Prostate gland (tissue), 2 donors: Measurements from ENCODE around the gene SEPTIN5.

ENCODE experiments used
- POLR2A ChIP-seq: fragments of 450-650 bp; IDR thresholded peaks from one replicate; pipeline ENCODE4 v1.6.1; 2016; ENCODE audit warnings: antibody characterized with exemption, mild to moderate bottlenecking
- POLR2AphosphoS5 ChIP-seq: sonication (generic); formaldehyde crosslinking; IDR thresholded peaks from one replicate; pipeline ENCODE4 v1.6.1; 2017; ENCODE audit warnings: antibody characterized with exemption
- TF ChIP-seq, protein P1 (sequence below), 4 experiments: fragments of 200-600 bp in 2 of 4; fragments of 450-650 bp in 2 of 4; sonication (generic) in 2 of 4; IDR thresholded peaks; 1 replicate in 3 of 4; 2 replicates in 1 of 4; pipeline ENCODE4 v1.5.1; 2016 to 2019; ENCODE audit warnings: antibody characterized with exemption in 4 of 4, mild to moderate bottlenecking in 2 of 4, moderate library complexity in 2 of 4

- TF ChIP-seq, protein P1, sequence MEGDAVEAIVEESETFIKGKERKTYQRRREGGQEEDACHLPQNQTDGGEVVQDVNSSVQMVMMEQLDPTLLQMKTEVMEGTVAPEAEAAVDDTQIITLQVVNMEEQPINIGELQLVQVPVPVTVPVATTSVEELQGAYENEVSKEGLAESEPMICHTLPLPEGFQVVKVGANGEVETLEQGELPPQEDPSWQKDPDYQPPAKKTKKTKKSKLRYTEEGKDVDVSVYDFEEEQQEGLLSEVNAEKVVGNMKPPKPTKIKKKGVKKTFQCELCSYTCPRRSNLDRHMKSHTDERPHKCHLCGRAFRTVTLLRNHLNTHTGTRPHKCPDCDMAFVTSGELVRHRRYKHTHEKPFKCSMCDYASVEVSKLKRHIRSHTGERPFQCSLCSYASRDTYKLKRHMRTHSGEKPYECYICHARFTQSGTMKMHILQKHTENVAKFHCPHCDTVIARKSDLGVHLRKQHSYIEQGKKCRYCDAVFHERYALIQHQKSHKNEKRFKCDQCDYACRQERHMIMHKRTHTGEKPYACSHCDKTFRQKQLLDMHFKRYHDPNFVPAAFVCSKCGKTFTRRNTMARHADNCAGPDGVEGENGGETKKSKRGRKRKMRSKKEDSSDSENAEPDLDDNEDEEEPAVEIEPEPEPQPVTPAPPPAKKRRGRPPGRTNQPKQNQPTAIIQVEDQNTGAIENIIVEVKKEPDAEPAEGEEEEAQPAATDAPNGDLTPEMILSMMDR (IDR thresholded peaks at IDR 0.05), result no peak
- TF ChIP-seq POLR2A (no peak), POLR2AphosphoS5 (no peak)
These were observed 20.2 kb upstream of the SEPTIN5 start for GRCh38 chr22:19693981-19694670.
